ENCODE results near the gene SCARF2. TPM values are rescaled to one million over a fixed set of nuclear protein-coding genes. Genes with fewer than 3 reads are reported as not detected.
"Not testable (repeated sequence)": the region's sequence is repeated elsewhere in the genome, so short reads cannot be mapped to it uniquely, and the experiment has no call there.

SCARF2 gene
- total RNA-seq, 6 donors from 2014 or later, result 10.1 to 36.7 (median 16.1) TPM

DNA sequence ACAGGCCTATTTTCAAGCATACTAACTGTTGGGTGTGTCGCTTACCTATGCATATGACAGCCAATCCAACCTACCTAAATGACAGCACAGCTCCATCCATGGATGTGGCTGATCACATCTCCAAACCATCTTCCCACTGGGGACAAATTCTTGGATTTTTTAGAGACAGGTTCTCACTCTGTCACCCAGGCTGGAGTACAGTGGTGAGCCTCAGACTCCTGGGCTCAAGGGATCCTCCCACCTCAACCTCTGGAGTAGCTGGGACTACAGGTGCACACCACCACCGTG is 18.0 kb downstream of the SCARF2 start:
- Histone ChIP-seq H3K4me1 (peaks cover 0 to 20% (median 8%) of the 10 kb centered on the region in 4 donors), H3K27ac (no peak overlapping the region), H3K4me3 (no peak overlapping the region), H3K27me3 (no peaks in the 10 kb centered on the region), H3K9me3 (no peaks in the 10 kb centered on the region), H3K36me3 (no peaks in the 10 kb centered on the region)
- no peak for TF ChIP-seq CTCF (IDR thresholded peaks at IDR 0.05)
- no peak for TF ChIP-seq POLR2A (IDR thresholded peaks at IDR 0.05)
- no peak for TF ChIP-seq EP300 (IDR thresholded peaks at IDR 0.05)
- no peak for TF ChIP-seq POLR2AphosphoS5 (IDR thresholded peaks at IDR 0.05)
- 98 to 100% methylated on average over 2 of the region's 2 CpGs for WGBS, 2 donors
- DNase-seq (no peak), ATAC-seq (ENCODE audit: low FRiP score in 2 of 2) (no peak)

GRCh38 chr22:20418211-20418788 is 19.3 kb downstream of the SCARF2 start:
- Histone ChIP-seq H3K36me3 (no peaks in the 10 kb centered on the region), H3K4me3 (peak overlapping the region in 3 of 4 donors; percentile 25 to 45 (median 44)), H3K9me3 (no peaks in the 10 kb centered on the region), H3K27me3 (no peaks in the 10 kb centered on the region), H3K4me1 (peaks cover 0 to 12% (median 5%) of the 10 kb centered on the region in 4 donors), H3K27ac (no peak overlapping the region)
- TF ChIP-seq CTCF (IDR thresholded peaks at IDR 0.05) (peak; percentile 68 to 86 (median 78)), EP300 (IDR thresholded peaks at IDR 0.05) (no peak), POLR2A (IDR thresholded peaks at IDR 0.05) (no peak), POLR2AphosphoS5 (IDR thresholded peaks at IDR 0.05) (no peak)
- WGBS, 2 donors, result 17 to 21% methylated on average over 23 to 38 of the region's 42 CpGs
- ATAC-seq (ENCODE audit: low FRiP score in 2 of 2), result peak; percentile 93 to 96
- peak; percentile 77 to 95 for DNase-seq

GRCh38 chr22:20415699-20416098 is 21.9 kb downstream of the SCARF2 start:
- WGBS, 2 donors, result 89% methylated on average over 3 of the region's 3 CpGs
- not testable (repeated sequence) for H3K4me3 ChIP-seq, H3K36me3 ChIP-seq

GRCh38 chr22:20415241-20415640 is 22.4 kb downstream of the SCARF2 start:
- not testable (repeated sequence) for H3K27ac ChIP-seq; H3K4me3 ChIP-seq; H3K36me3 ChIP-seq; DNase-seq; H3K9me3 ChIP-seq; H3K27me3 ChIP-seq; ATAC-seq (ENCODE audit: low FRiP score in 2 of 2)
- H3K4me1 ChIP-seq, result peaks cover 0 to 11% (median 4%) of the 10 kb centered on the region in 4 donors
- 77 to 86% methylated on average over 3 of the region's 3 CpGs for WGBS, 2 donors

More at GRCh38 chr22:20415699-20416098, 21.9 kb downstream of the SCARF2 start:
- not testable (repeated sequence) for H3K27me3 ChIP-seq; H3K27ac ChIP-seq; ATAC-seq (ENCODE audit: low FRiP score in 2 of 2); H3K9me3 ChIP-seq; DNase-seq
- peaks cover 0 to 11% (median 4%) of the 10 kb centered on the region in 4 donors for H3K4me1 ChIP-seq

- Histone ChIP-seq H3K9me3 (no peaks in the 10 kb centered on the region), H3K4me1 (peaks cover 0 to 11% (median 4%) of the 10 kb centered on the region in 4 donors), H3K27me3 (no peaks in the 10 kb centered on the region), H3K27ac (no peak overlapping the region), H3K36me3 (no peaks in the 10 kb centered on the region), H3K4me3 (no peak overlapping the region)
- DNase-seq, result no peak
- 75 to 82% methylated on average over 3 of the region's 3 CpGs for WGBS, 2 donors
- no peak for TF ChIP-seq EP300 (IDR thresholded peaks at IDR 0.05)
- no peak for TF ChIP-seq POLR2AphosphoS5 (IDR thresholded peaks at IDR 0.05)
- no peak for TF ChIP-seq POLR2A (IDR thresholded peaks at IDR 0.05)
- TF ChIP-seq CTCF (IDR thresholded peaks at IDR 0.05), result no peak
- ATAC-seq (ENCODE audit: low FRiP score in 2 of 2), result no peak
Observed at GRCh38 chr22:20414450-20414849, 23.2 kb downstream of the SCARF2 start.

GRCh38 chr22:20414059-20414440 is 23.6 kb downstream of the SCARF2 start:
- Histone ChIP-seq H3K9me3 (no peaks in the 10 kb centered on the region), H3K4me3 (no peak overlapping the region), H3K36me3 (no peaks in the 10 kb centered on the region), H3K4me1 (peaks cover 0 to 11% (median 4%) of the 10 kb centered on the region in 4 donors), H3K27me3 (no peaks in the 10 kb centered on the region), H3K27ac (no peak overlapping the region)
- TF ChIP-seq POLR2AphosphoS5 (IDR thresholded peaks at IDR 0.05) (no peak), EP300 (IDR thresholded peaks at IDR 0.05) (no peak), POLR2A (IDR thresholded peaks at IDR 0.05) (no peak), CTCF (IDR thresholded peaks at IDR 0.05) (no peak)
- ATAC-seq (ENCODE audit: low FRiP score in 2 of 2) (no peak), DNase-seq (no peak)
- WGBS, 2 donors, result 87 to 91% methylated on average over 5 of the region's 5 CpGs
